ENCODE measurements around the gene LEMD2. TPM values are rescaled to one million over a fixed set of nuclear protein-coding genes. Genes with fewer than 3 reads are reported as not detected.
A peak's percentile ranks its signal among the peaks of the same experiment; 100 is the strongest.

The LEMD2 gene
- total and polyA plus RNA-seq, 9 of the 15 experiments (the other 6 are each of a cell fraction or from before 2014, with no cell fraction given) = 0.32 to 46.3 (median 30.8) TPM

- peak; percentile 60; the same call in 1 of the 2 replicates for TF ChIP-seq POLR2AphosphoS2 (IDR thresholded peaks at IDR 0.05; ENCODE audit: low read length)
- no peak for TF ChIP-seq RBM22 (IDR thresholded peaks at IDR 0.05; ENCODE audit: low read depth, low read length, poor library complexity, severe bottlenecking)
- TF ChIP-seq ZNF12 (CRISPR knock-in tag; IDR thresholded peaks at IDR 0.05) = no peak
- no peak for TF ChIP-seq ZNF263 (CRISPR knock-in tag; IDR thresholded peaks at IDR 0.05; ENCODE audit: borderline replicate concordance)
- no peak for TF ChIP-seq MEF2A (IDR thresholded peaks at IDR 0.05; ENCODE audit: control insufficient read depth, low read depth, low read length)
- TF ChIP-seq POLR2A (conservative IDR thresholded peaks at IDR 0.05) = 0 out of 2 replicates have a peak, but pooled peaks have one; percentile 51
- peak; percentile 7 for TF ChIP-seq POLR2B (IDR thresholded peaks at IDR 0.05; ENCODE audit: low read depth, partially characterized antibody)
- TF ChIP-seq TEAD4 (IDR thresholded peaks at IDR 0.05; ENCODE audit: low read length) = no peak
- TF ChIP-seq TEAD4 (CRISPR knock-in tag; IDR thresholded peaks at IDR 0.05; ENCODE audit: borderline replicate concordance) = no peak
- TF ChIP-seq DLX4 (CRISPR knock-in tag; IDR thresholded peaks at IDR 0.05) = no peak
- TF ChIP-seq RBM34 (IDR thresholded peaks at IDR 0.05; ENCODE audit: borderline replicate concordance, insufficient read depth, low read length) = no peak
- TF ChIP-seq ZNF175 (CRISPR knock-in tag; IDR thresholded peaks at IDR 0.05; ENCODE audit: low read depth) = no peak
- TF ChIP-seq ZKSCAN1 (IDR thresholded peaks at IDR 0.05; ENCODE audit: low read depth, low read length) = no peak
- TF ChIP-seq NR2F6 (CRISPR knock-in tag; IDR thresholded peaks at IDR 0.05) = no peak
- no peak for TF ChIP-seq SAFB2 (IDR thresholded peaks at IDR 0.05; ENCODE audit: borderline replicate concordance, low read depth, low read length, severe bottlenecking)
These were observed 18.1 kb downstream of the LEMD2 start (continued) for GRCh38 chr6:33770833-33771145.

All from K562 (cell line).